Suprapubic skin (tissue), 4 donors: ENCODE results near the gene CCNJ. TPM values are rescaled to one million over a fixed set of nuclear protein-coding genes. Genes with fewer than 3 reads are reported as not detected.
A peak's percentile ranks its signal among the peaks of the same experiment; 100 is the strongest.

Source experiments
- DNase-seq, 2 donors: peaks; one replicate each; pipeline ENCODE4 v3.0.0-alpha.2; 2019; ENCODE audit warnings: low spot score in 2 of 2
- H3K27ac ChIP-seq: fragments of 200-600 bp; sonication (generic); one replicate; pipeline ENCODE4 v1.5.1; 2019
- H3K27me3 ChIP-seq: fragments of 200-600 bp; sonication (generic); one replicate; pipeline ENCODE4 v1.5.1; 2019
- H3K36me3 ChIP-seq: fragments of 200-600 bp; sonication (generic); one replicate; pipeline ENCODE4 v1.5.1; 2019
- H3K4me1 ChIP-seq: fragments of 200-600 bp; sonication (generic); one replicate; pipeline ENCODE4 v1.5.1; 2019
- H3K4me3 ChIP-seq: fragments of 200-600 bp; sonication (generic); one replicate; pipeline ENCODE4 v1.5.1; 2019; ENCODE audit warnings: mild to moderate bottlenecking
- H3K9me3 ChIP-seq: fragments of 200-600 bp; sonication (generic); one replicate; pipeline ENCODE4 v1.5.1; 2019
- EP300 ChIP-seq: sonication (generic); formaldehyde crosslinking; IDR thresholded peaks from one replicate; pipeline ENCODE4 v1.6.1; 2017; ENCODE audit warnings: antibody characterized with exemption
- POLR2A ChIP-seq, 2 donors: fragments of 450-650 bp; IDR thresholded peaks; one replicate each; pipeline ENCODE4 v1.6.1; 2017; ENCODE audit warnings: antibody characterized with exemption in 2 of 2, mild to moderate bottlenecking in 2 of 2, moderate library complexity in 2 of 2
- POLR2AphosphoS5 ChIP-seq, 3 donors: sonication (generic); formaldehyde crosslinking; IDR thresholded peaks; one replicate each; pipeline ENCODE4 v1.6.1; 2017; ENCODE audit warnings: antibody characterized with exemption in 3 of 3
- WGBS: methylation state at CpG from one replicate; pipeline ENCODE4 v1.1.5; 2018; 5-methylcytosine and 5-hydroxymethylcytosine counted together
- total RNA-seq, 4 donors: library from RNA; depleted of rRNA; stranded (reverse); fragments of >200 nt; gene quantifications; one replicate each; pipeline ENCODE4 v1.1.0, GENCODE V29; 2016
- TF ChIP-seq, protein P1 (sequence below), 2 donors: fragments of 200-600 bp in 1 of 2; fragments of 450-650 bp in 1 of 2; sonication (generic) in 1 of 2; IDR thresholded peaks; one replicate each; pipeline ENCODE4 v1.5.1; 2016 to 2019; ENCODE audit warnings: antibody characterized with exemption in 2 of 2, mild to moderate bottlenecking in 1 of 2, moderate library complexity in 1 of 2

Gene CCNJ
- total RNA-seq, 4 donors from 2014 or later, result 2.7 to 4.3 (median 3.6) TPM

GRCh38 chr10:96082153-96082552 is 38.8 kb downstream of the CCNJ start:
- no peaks in the 10 kb centered on the region for H3K9me3 ChIP-seq
- no peak for DNase-seq
- no peaks in the 10 kb centered on the region for H3K27me3 ChIP-seq
- no peak for TF ChIP-seq POLR2A (IDR thresholded peaks at IDR 0.05)
- TF ChIP-seq EP300, result no peak
- TF ChIP-seq, protein P1, sequence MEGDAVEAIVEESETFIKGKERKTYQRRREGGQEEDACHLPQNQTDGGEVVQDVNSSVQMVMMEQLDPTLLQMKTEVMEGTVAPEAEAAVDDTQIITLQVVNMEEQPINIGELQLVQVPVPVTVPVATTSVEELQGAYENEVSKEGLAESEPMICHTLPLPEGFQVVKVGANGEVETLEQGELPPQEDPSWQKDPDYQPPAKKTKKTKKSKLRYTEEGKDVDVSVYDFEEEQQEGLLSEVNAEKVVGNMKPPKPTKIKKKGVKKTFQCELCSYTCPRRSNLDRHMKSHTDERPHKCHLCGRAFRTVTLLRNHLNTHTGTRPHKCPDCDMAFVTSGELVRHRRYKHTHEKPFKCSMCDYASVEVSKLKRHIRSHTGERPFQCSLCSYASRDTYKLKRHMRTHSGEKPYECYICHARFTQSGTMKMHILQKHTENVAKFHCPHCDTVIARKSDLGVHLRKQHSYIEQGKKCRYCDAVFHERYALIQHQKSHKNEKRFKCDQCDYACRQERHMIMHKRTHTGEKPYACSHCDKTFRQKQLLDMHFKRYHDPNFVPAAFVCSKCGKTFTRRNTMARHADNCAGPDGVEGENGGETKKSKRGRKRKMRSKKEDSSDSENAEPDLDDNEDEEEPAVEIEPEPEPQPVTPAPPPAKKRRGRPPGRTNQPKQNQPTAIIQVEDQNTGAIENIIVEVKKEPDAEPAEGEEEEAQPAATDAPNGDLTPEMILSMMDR (IDR thresholded peaks at IDR 0.05), result no peak
- no peak for TF ChIP-seq POLR2AphosphoS5 (IDR thresholded peaks at IDR 0.05)
- no peak overlapping the region for H3K27ac ChIP-seq
- no peaks in the 10 kb centered on the region for H3K4me1 ChIP-seq
- no peak overlapping the region for H3K4me3 ChIP-seq
- H3K36me3 ChIP-seq, result peaks cover 13% of the 10 kb centered on the region
- WGBS, result 96% methylated on average over 2 of the region's 2 CpGs

DNA sequence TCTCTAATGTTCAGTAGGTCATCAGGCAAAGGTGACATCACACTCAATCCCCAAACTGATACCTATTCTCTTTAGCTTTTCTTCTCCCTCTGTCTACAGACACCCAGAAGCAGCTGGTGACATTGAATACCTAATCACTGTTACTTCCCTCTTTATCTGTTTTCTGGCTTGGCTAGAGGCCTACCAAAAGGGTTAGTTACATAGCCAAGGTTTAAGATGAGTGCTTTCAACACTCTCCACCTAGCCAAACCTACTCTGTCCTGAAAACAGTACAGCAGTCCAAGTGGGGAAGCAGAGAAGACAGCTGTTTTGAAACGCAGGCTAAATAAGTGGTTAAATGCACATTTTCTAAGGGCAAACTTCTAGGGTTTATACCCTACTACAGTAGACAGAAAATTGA is 39.4 kb downstream of the CCNJ start:
- no peak overlapping the region for H3K27ac ChIP-seq
- no peaks in the 10 kb centered on the region for H3K27me3 ChIP-seq
- no peak for DNase-seq
- H3K4me1 ChIP-seq, result no peaks in the 10 kb centered on the region
- H3K4me3 ChIP-seq, result no peak overlapping the region
- no peak for TF ChIP-seq POLR2AphosphoS5 (IDR thresholded peaks at IDR 0.05)
- WGBS, result 96% methylated on average over 1 of the region's 1 CpG
- no peaks in the 10 kb centered on the region for H3K9me3 ChIP-seq
- H3K36me3 ChIP-seq, result peaks cover 15% of the 10 kb centered on the region

GRCh38 chr10:96089116-96089515 is 45.7 kb downstream of the CCNJ start:
- Histone ChIP-seq H3K4me3 (peak overlapping the region; percentile 73), H3K4me1 (peaks cover 10% of the 10 kb centered on the region), H3K27ac (no peak overlapping the region), H3K36me3 (peaks cover 4% of the 10 kb centered on the region), H3K9me3 (no peaks in the 10 kb centered on the region), H3K27me3 (peaks cover 29% of the 10 kb centered on the region)
- 92% methylated on average over 2 of the region's 2 CpGs for WGBS
- no peak for DNase-seq
- TF ChIP-seq, protein P1 (IDR thresholded peaks at IDR 0.05), result no peak
- TF ChIP-seq POLR2AphosphoS5 (IDR thresholded peaks at IDR 0.05) (no peak), POLR2A (IDR thresholded peaks at IDR 0.05) (no peak), EP300 (no peak)

DNA sequence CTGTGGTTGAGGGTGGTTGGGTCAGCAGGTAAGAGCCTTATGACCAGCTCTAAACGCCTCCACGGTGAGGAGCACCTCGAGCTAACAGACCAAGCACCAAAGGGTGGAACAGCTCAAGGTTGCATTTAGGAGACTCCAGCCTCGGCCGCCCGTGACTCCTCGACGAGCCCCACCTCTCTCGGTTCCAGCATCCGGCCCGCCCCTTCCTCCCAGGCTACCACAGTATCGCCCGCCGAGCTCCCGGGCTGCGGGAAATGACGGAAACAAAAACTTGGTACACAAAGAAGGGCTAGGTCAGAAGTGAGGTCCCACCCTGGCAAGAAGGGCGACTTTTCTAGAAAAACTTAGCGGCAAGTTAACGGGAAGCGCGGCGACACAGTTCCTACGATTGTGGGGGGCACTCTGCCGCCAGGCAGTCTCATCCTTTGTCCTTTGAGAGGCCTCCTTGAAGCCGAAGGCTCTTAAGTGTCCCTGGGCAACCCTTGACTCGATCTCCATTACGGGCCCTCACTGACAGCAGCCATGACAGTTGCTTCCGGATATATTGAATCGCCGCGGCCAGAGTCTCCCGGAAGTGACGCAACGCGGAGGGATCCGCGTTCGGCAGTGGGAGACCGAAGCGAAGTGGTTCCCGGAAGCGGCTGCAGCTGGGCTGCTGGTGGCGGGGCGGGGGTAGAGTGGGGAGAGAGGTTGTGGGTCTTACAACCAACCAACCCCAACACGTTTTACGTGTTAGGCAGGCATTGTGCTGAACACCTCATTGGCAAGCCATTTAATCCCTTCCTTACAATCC is 46.5 kb downstream of the CCNJ start:
- peak in 1 of 2 donors; percentile 65 for TF ChIP-seq POLR2A (IDR thresholded peaks at IDR 0.05)
- TF ChIP-seq, protein P1 (IDR thresholded peaks at IDR 0.05), result no peak
- TF ChIP-seq EP300, result no peak
- TF ChIP-seq POLR2AphosphoS5 (IDR thresholded peaks at IDR 0.05), result peak; percentile 56 to 97 (median 77)
- H3K36me3 ChIP-seq, result peaks cover 4% of the 10 kb centered on the region
- H3K9me3 ChIP-seq, result no peaks in the 10 kb centered on the region
- peak; percentile 95 to 96 for DNase-seq
- peak overlapping the region; percentile 91 for H3K27ac ChIP-seq
- WGBS, result 11% methylated on average over 19 of the region's 47 CpGs
- peak overlapping the region; percentile 73 for H3K4me3 ChIP-seq
- H3K4me1 ChIP-seq, result peaks cover 10% of the 10 kb centered on the region
- peaks cover 37% of the 10 kb centered on the region for H3K27me3 ChIP-seq

DNA sequence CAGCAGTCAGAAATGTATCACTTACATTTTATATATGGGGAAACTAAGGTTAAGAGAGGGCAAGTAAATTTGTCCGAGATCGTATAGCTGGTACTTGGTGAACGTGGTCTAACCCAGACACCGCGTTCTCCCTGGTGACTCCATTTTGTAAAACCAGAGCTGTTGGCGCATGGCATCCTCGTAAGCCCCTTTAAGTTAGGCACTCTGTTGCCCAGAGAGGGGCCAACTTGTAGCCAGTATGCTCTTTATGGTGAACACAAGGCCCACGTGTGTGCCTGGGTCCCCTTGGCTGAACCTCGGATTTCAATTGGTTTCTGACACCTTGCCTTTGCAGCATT is 47.0 kb downstream of the CCNJ start:
- Histone ChIP-seq H3K4me1 (peaks cover 10% of the 10 kb centered on the region), H3K4me3 (peak overlapping the region; percentile 73), H3K27me3 (peaks cover 42% of the 10 kb centered on the region), H3K9me3 (no peaks in the 10 kb centered on the region), H3K27ac (peak overlapping the region; percentile 91), H3K36me3 (peaks cover 4% of the 10 kb centered on the region)
- WGBS, result 83% methylated on average over 9 of the region's 9 CpGs
- TF ChIP-seq, protein P1 (IDR thresholded peaks at IDR 0.05), result no peak
- TF ChIP-seq EP300, result no peak
- TF ChIP-seq POLR2AphosphoS5 (IDR thresholded peaks at IDR 0.05), result no peak
- TF ChIP-seq POLR2A (IDR thresholded peaks at IDR 0.05), result no peak
- DNase-seq, result no peak
